SIG-M5 (cell line): ENCODE results near the gene LINC00237.

Source experiments
- DNase-seq: peaks from one replicate; lab custom pipeline; 2025; lab: John Stamatoyannopoulos, UW

Gene LINC00237

DNA sequence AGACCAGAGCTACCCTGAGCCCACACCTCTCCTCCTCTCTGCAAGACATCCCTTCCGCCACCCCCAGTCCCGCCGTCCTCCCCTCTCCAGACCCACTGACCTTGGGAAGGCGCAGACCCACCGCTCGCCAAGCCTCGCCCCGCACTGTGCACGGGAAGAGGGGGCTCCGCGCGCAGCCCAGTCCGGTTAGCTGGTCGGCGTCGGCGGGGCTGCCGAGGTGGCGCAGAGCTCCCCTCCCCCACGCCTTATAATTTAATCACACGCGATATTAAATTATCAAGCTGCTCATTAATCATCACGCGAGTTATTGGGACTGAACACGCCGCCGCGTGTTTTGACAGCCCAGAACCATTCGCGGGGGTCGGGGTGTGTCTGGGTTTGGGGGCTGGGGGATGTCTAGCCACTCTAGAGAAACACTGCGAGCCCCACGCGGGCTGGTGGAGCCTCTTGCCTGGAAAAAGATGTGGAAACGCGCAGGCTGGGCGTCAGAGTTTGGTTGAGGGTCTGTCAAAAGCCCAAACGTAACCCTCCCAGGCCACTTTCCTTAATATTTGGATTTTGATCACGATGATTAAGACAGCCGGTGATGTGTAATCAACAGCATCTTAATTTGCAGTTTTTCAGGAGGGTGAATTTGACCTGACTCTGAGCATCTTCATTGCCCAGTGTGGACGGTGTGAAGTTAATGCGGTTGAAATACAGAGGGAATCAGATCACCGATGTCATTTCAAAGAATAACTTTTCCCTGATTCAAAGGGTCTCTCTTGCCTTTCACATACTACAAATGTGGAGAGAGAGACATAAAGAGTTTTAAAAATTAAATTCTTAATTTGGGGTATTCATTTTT, at the start of gene LINC00237:
LINC00237 (minus strand) TSS at position 188 of the 847 bp plus-strand sequence.
- no peak for DNase-seq

DNA sequence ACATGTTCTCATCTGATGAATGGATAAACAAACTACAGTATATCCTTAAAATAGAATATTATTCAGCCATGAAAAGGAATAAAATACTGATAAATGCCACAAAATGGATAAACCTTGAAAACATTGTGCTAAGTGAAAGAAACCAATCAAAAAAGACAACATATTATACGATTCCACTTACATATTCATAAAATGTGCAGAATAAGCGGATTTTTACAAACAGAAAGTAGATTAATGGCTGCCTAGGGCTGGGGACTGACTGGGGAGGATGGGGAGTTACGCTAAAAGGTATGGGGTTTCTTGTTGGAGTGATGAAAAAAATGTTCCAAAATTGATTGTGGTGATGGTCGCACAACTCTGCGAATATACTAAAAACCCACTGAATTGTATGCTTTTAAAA, 49.1 kb upstream of the LINC00237 start:
- no peak for DNase-seq

DNA sequence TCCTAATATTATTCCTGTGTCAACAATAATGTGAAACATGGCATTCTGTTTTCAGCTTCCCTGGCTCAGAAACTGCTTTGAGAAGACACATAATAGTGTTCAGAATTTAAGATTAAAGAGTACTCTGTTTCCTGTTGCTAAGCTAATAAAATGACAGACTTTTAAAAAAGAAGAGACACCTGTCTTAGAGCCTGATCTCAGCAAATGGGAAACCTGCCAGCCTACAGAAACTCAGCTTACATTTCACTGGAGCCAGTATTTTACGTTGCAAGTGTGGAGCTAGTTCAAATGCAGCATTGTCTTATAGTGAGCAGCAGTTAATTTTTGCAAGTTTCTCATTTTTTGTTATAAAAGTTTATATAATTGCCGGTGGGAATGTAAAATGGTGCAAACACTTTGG, 48.5 kb upstream of the LINC00237 start:
- DNase-seq, result no peak

DNA sequence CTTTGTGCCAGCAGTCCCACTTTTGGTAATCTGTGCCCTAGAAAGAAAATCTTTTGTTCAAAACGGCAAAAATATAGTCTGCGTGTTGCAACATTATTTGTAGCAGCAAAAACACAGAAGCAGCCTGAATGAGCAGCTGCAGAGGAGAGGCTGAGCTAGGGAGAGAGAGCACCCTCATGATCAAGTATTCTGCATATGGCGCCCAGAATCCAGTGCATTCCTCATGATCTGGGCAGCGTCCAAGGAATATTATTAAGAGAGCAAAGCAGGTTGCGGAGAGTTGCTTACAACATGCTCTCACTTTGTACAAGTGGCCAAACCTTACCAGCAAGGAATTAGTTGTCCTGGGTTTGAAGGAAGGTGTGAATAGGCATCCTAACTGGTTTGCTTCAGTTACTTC, 45.6 kb upstream of the LINC00237 start:
- DNase-seq, result no peak

DNA sequence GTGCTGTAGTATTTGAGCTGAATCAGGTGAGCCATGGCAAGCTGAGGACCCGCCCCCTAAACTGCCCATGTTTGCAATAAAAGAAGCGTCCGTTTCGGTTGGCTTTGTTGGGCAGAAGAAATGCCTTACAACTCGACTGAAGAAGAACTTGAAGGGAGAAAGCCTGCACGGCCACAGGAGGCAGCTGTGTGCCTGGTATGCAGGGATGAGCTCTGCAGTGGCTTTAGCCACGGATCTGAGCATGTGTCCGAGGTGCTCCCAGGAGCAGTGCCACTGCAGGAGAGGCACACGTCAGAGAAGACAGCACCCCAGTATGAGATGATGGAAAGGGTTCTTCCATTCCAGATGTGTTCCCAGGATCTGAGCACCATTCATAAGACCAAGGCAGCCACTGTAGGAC, 43.2 kb upstream of the LINC00237 start:
- DNase-seq, result no peak

DNA sequence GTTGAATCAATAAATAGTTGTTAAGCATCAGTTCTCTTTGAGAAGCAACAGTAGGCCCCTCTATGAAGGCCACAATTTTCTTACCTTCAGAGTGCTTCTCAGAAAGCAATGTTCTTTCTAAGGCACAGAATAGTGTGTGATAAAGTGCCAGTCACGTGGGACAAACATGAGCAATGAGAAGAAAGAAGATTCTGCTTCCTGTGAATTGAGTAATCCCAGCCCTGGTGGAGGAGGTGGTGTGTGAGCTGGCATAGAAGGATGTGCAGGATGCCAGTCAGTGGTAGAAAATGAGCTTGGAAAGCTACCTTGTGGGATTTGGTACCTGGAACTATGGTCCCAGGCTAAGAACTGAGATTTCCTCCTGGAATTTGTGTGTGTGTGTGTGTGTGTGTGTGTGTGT, 41.4 kb upstream of the LINC00237 start:
- DNase-seq, result no peak

DNA sequence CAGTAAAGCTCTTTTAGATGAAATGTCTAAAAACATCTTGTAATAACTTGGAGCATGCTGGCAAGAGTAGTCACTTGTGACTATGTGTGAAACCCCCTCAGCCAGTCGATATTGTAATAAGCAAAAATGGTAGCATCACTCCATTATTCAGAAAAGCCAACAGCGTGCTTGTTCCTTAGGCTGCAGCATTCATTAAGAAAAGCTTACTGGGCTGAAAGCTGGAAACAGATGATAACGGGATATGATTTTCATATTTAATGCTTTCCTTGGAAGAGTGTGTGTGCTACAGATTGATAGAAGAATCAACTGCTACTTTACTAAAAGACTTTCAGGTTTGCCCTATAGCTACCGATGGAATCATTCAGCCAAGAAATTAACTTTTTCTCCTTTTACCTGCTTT, 40.1 kb upstream of the LINC00237 start:
- DNase-seq, result no peak

DNA sequence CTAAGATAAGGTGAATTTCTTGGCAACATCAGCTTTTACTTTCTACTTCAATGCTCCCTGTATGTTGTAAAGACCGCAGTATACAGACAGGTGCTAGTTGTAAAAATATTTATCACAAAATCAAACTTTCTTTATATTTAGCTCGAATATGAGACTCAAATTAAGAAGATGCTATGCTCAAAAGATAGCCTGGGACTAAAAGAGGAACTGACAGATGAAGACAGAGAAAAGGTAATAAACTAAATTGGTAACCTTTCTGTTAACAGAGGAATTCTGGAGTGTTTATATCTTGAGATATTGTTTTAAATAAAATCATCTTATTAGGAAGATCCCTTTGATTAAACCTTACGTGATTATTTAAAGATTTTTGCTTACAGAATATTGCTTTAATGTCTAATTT, 39.3 kb upstream of the LINC00237 start:
- no peak for DNase-seq

DNA sequence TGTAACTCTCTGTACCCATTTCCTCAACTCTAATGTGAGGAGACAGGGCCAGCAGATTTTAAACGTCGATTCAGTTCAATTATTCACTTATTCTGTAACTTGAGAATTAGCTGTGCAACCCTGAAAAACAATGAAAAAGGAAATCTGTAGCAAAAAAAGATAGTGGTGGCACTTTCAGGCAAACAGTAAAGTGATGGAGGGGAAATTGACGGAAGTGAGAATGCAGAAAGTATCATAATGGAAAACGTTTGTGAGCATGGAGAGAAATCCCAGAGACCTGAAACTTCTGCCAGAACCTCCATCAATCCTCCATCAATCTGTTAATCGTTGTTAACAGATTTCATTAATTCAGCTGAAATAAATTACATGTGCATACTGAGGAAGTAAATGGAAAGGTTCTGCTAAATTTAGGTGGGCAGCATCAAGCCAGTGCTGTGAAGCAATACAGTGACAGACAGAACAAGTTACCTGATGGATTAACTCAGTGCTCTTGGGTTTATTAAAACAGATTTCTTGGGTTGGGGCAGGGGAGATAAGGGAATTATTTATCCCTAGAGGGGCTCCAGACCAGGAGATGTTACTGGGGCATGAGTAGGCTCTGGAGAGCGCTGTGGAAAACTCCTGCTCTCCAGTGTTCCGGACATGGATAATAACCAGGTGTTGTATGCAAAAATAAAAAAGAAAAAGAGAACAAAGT, 37.2 kb upstream of the LINC00237 start:
- DNase-seq, result no peak

DNA sequence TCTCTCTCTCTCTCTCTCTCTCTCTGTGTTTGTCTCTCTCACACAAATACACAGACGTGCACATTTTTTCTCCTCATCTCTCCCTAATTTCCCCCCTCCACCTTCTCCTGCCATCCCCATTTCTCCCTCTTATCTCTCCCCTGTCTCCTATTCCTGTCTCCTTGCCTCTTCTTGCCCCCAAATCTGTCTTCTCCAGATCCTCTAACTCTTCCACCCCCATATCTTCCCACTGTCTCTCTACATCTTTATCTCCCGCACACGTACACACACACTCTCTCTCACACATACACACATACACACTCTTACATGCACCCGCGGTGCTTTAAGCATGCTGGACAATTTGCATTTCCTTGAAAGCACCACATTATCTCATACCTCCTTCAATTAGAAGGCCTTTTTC, 35.7 kb upstream of the LINC00237 start:
- DNase-seq, result no peak

DNA sequence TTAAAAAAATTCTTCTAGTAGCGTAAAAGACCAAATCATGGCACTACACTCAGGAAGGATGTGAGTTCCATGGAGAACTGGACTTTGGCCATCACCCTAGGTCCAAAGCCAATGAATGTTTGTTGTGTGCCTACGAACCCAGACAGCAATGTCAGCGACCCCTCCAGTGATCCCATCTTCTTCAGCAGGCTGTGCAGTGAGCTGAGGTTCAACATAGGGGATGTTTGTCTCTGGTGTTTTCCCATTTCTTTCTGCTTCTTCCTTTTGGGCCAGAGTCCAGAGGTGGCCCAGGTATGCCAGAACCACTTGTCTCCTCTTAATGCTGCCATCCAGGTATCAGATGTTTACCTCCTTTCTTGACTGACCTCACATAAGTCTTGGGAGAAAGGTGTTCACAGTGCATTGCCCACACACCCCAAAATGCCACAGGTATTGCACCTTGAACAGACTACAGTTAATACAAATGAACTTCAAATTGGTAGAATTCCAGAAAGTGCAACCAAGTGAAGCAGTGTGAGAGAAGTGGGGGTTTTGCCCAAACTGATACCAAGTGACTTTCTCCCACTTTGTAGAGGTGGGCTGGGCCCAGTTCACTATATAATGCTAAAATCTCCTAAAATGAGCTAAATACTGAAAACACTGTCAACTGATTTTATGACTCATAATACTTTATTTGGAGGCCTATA, 33.9 kb upstream of the LINC00237 start:
- no peak for DNase-seq

DNA sequence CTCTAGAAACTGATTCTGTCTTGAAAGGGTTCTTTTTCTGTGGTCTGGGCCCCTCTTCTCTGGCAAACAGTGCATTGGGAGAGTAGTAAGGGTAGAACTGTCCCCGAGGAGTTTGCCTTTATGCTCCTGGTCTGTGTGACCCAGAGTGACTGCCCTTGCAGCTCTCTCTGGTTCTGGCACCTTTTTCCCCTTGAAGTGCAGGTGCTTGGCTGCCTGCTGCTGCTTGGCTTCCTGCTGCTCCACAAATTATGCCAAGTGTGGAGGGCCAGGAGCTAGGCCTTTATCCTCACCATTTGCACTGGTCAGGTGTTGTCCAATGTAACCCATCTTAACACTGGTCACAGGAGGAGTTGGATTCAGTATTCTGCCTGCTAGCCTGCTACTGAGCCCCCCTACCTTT, 30.9 kb upstream of the LINC00237 start:
- DNase-seq, result no peak

DNA sequence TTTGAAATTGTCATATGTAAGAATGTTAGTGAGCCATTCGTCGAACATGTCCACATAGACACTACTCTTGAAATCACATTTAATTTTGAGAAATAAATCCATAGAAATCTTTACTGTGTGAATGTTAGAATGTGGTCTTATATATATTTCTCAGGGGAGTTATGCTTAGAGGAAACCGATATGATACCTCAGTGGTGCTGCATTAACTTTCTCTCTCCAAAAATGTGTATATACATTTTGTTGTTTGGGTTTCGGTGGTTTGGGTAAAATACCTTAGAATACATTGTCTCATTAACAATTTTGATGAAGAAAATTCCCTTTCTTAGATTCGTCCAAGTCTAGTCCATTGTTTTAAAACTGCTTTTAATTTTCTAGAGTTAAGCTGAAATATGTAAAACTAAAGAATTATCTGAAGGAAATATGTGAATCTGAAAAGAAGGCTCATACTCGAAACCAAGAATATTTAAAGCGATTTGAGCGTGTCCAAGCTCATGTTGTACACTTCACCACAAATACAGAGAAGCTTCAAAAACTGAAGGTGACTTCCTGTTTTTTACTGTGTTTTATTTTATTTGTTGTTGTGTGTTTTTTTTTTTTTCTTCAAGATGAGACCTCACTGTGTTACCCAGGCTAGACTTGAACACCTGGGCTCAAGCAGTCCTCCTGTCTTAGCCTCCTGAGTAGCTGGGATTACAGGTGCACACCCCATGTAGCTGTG, 30.0 kb upstream of the LINC00237 start:
- no peak for DNase-seq

DNA sequence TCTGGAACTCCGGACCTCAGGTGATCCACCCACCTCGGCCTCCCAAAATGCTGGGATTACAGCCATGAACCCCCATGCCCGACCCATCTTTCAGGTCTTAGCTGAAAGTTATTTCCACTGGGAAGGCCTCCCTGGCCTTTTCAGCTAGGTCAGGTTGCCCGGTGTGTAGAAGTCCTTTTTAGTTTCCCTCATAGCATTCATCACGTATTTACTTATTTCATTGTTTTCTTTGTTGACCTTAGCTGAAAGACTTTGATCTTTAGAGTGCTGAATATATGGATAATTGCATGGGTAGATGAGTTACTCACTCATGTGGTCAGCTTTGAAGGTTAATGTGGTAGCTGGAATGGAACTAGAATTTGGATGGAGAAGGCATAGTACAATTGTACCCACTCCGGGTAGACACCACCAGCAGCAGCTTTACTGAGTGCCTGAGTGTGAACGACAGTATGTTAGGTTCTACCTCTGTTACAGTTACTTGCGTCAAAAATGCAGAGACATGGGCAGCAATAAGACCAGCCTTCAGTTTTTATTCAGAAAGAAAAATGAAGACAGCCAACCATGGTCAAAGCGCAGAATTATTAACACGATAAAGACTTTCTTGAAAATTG, 28.8 kb upstream of the LINC00237 start:
- no peak for DNase-seq

DNA sequence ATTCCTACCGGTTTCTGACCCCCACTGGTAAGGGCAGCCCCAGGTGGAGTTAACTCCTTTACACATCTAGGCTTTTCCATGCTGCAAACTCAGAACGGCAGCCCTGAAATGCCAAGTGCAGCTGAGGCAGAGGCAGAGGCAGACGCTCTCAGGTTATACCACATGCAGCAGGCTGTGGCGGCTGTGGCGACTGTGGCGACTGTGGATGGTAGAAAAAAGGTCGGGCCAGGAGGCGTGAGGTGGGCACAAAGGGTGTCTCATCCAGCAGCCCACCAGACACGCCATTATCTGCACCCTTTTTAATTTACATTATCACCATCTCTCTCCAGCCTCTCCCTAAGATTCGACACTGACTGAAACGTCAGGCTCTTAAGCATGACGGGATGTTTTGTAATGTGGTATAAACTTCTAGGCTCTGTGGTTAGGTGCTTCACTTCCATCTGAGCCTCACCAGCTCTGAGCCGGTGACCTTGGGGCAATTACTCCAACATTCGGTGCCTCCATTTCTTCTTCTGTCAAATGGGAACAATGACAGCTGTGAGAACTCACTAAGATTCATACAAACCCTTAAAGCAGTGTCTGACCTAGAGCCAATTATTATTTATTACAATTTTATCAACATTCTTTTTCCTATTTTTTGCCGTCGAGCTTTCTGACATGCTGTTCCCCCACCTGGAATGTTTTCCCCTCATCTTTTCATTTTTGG, 27.9 kb upstream of the LINC00237 start:
- no peak for DNase-seq

DNA sequence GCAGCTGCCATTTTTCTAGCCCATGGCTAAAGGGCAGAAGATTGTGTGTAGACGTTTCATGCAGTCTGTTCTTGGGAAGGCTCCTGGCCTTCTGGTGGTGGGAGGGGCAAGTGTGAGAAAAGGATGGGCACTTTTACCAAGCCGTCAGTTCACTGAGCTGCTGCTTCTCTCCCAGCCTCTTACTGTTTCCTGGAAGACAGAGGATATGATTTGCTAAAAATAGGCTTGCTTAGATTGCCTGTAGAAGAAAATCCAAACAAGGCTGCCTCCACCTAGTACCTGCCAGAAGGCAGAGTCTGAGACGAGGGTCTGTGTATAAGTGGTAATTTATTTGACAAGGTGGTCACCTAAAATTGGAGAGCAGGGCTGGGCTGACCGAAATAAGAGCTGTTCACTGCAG, 27.2 kb upstream of the LINC00237 start:
- no peak for DNase-seq

DNA sequence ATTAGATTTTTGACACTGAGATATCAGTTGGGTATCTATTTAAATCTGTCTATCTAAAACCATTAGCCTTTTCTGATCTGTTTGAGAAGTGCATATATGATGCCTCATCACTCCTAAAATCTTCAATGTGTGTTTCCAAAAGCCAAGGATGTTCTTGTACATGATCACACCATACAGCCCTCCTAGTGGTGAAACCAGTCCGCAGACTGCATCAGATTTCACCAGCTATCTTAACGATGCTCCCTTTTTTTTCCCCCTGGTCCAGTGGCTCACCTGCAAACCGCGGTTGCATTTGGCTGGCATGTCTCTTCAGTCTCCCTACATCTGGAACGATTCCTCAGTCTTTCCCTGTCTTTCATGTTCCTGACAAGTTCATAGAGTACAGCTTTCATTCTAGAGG, 23.7 kb upstream of the LINC00237 start:
- no peak for DNase-seq

DNA sequence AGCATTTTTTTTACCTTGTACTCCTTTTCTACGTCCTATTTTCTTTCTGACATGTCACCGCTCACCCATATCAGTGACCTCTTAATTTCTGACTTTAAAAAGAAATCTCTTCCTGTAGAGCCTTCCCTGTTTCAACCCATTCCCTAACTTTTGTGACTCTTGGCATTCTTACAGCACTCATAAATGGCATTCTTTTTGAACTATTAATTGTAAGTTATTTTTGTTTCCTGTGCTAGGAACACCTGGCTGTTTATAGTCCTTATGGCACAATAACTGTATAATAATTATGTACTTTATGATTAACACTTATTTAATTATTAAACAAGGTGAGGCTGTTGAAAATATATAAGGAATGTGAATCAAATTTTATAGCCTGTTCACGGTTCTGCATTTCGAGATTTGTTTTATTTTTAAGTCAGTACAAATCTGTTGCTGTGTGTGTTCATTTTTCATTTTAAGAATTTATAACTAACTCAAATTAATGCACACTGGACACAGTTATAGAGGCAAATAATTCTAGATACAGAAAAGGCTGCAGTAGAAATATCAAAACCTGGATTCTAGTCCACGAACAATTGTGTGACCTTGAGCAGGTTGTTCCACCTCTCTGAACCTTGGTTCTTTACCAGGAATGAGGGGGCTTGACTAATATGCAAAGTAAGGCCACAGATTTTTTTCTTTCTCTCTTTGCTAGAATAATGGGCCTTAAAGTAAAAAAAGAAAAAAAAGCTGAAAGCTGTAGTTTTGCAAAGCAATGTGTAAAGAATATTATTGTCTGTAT, 21.2 kb upstream of the LINC00237 start:
- no peak for DNase-seq

DNA sequence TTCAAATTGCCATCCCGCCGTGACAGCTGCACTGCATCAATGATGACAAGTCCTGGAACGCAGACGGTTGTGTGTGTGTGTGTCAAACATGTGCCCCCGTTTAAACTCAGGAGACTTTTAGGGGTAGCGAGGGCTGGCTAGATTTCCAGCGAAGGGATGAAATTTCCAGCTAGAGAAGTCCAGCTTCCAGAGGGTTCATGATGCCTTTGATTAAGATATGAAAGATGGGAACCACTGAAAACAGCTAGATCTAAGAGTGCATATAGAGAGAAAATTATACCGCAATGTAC, 20.4 kb upstream of the LINC00237 start:
- no peak for DNase-seq

DNA sequence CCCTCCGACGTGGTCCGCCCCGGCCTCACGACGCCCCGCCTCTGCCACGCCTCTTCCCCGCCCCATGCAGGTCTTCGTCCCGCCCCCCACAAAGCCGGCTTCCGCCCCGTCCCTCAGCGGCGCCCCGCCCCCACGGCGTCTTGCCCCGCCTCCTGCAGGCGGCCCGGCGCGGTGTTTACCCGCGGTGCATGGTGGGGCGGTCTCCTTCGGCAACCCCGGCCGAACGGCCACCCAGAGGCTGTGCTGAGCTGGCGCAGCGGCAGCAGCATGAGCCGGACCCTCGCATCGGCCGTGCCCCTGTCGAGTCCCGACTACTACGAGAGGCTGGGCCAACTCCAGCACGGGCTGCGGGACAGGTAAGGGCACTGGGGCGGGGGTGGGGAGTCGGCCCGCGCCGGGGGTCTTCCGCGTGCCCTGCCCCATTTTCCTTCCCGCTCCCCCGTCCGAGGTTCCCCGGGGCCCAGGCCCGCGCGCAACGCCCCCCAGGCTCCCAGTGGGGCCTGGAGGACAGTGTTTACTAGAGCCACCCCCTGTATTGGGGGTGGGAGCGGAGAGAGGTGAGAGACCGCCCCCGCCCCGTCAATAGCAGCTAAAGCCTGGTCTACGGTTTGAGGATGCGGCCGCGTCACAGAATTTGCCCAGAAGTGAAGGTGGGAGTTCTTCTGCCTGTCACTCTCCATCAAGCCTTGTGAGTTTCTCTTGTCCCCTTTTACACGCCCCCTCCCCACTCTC, 19.9 kb upstream of the LINC00237 start, which contains the start of gene KIZ:
KIZ (plus strand) TSS at position 234 of the 732 bp plus-strand sequence; CDS start at position 268, 34 bp downstream.
- peak; percentile 66 for DNase-seq
